ENCODE results near the gene SMC1B.

DNA sequence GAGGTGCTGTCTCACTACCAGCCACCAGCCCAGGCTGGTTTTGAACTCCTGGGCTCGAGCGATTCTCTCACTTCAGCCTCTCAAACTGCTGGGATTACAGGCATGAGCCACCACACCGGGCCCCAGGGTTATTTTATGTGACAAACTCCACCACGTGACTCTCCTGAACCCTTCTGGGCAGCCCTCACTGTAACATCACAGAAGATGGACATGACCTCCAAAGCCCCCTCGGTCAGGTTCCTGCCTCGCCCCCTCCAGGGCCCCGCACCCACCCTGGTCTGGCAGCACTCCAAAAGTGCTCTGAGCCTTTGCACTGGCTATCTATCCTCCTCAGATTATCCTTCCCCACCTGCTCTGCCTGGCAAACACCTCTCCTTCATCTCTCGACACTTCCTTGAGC lies 43.4 kb upstream of the SMC1B start:
- TF ChIP-seq, protein P1, sequence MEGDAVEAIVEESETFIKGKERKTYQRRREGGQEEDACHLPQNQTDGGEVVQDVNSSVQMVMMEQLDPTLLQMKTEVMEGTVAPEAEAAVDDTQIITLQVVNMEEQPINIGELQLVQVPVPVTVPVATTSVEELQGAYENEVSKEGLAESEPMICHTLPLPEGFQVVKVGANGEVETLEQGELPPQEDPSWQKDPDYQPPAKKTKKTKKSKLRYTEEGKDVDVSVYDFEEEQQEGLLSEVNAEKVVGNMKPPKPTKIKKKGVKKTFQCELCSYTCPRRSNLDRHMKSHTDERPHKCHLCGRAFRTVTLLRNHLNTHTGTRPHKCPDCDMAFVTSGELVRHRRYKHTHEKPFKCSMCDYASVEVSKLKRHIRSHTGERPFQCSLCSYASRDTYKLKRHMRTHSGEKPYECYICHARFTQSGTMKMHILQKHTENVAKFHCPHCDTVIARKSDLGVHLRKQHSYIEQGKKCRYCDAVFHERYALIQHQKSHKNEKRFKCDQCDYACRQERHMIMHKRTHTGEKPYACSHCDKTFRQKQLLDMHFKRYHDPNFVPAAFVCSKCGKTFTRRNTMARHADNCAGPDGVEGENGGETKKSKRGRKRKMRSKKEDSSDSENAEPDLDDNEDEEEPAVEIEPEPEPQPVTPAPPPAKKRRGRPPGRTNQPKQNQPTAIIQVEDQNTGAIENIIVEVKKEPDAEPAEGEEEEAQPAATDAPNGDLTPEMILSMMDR (IDR thresholded peaks at IDR 0.05 in 8 of 11, conservative IDR thresholded peaks at IDR 0.05 in 3 of 11) = no peak
- no peak for TF ChIP-seq POLR2AphosphoS5 (IDR thresholded peaks at IDR 0.05)
- no peak for TF ChIP-seq POLR2A (IDR thresholded peaks at IDR 0.05)

Measured in spleen (tissue), 7 donors.